HCT116 (cell line): ENCODE measurements around the gene DYRK2. TPM values are rescaled to one million over a fixed set of nuclear protein-coding genes. Genes with fewer than 3 reads are reported as not detected.

ENCODE experiments used
- ATAC-seq: fragments of 200-7000 bp; cut with Tn5 transposase; 2 replicates; pipeline ENCODE4 v1.9.1; 2020; ENCODE audit warnings: mild to moderate bottlenecking, moderate library complexity
- BruUV-seq: library from RNA; stranded (reverse); fragments of 400-500 nt; replicated peaks from 2 replicates; lab custom pipeline; 2021; lab: Mats Ljungman, UMichigan
- CTCF ChIA-PET: fragments of 300-600 bp; sonication (Branson Sonifier 250); formaldehyde crosslinking; loops from one replicate; lab custom pipeline; 2021; ENCODE audit warnings: antibody characterized with exemption; lab: Charles Lee
- POLR2A ChIA-PET: fragments of 300-600, 350-600 bp; sonication (Branson Sonifier 250); formaldehyde crosslinking; loops from one replicate; lab custom pipeline; 2021; ENCODE audit warnings: antibody characterized with exemption; lab: Charles Lee
- RAD21 ChIA-PET, 2 experiments: fragments of 300-600 bp; sonication (Branson Sonifier 250); formaldehyde crosslinking; loops; one replicate each; lab custom pipeline; 2023; ENCODE audit warnings: low total read pairs in 2 of 2; ENCODE audit not compliant: uncharacterized antibody in 2 of 2, unreplicated experiment in 2 of 2, low non-redundant PET in 1 of 2; lab: Charles Lee
- DNase-seq: peaks from one replicate; pipeline ENCODE4 v3.0.0-alpha.2; 2010; ENCODE audit warnings: low read depth, low spot score
- H2AFZ ChIP-seq: fragments of 200-600 bp; shearing (Covaris generic), sonication (generic); 2 replicates; pipeline ENCODE4 v1.6.1; 2017; ENCODE audit warnings: low read depth, mixed run types, mixed read lengths, antibody characterized with exemption, low read length; ENCODE audit not compliant: poor library complexity, severe bottlenecking
- H3K27ac ChIP-seq: 2 replicates; pipeline ENCODE4 v1.5.1; 2012; ENCODE audit warnings: low read depth, low read length
- H3K27me3 ChIP-seq: fragments of 200-600 bp; sonication (generic); 2 replicates; pipeline ENCODE4 v1.6.1; 2016; ENCODE audit warnings: mixed run types, low read length, mixed read lengths; ENCODE audit not compliant: insufficient read depth
- H3K36me3 ChIP-seq, 2 experiments: fragments of 200-500 bp in 1 of 2; fragments of 200-600 bp in 1 of 2; sonication (Bioruptor generic) in 1 of 2; sonication (generic) in 1 of 2; 2 replicates each; pipeline versions ENCODE4 v1.5.1 to v1.6.1; 2014 to 2016; ENCODE audit warnings: low read length in 2 of 2, inconsistent platforms in 1 of 2, mixed read lengths in 1 of 2, mixed run types in 1 of 2; ENCODE audit not compliant: insufficient read depth in 2 of 2, control insufficient read depth in 1 of 2
- H3K4me1 ChIP-seq, 2 experiments: fragments of 200-600 bp in 1 of 2; sonication (generic) in 1 of 2; 2 replicates each; pipeline versions ENCODE4 v1.5.1 to v1.6.1; 2012 to 2017; ENCODE audit warnings: low read length in 2 of 2, inconsistent platforms in 1 of 2, mild to moderate bottlenecking in 1 of 2, mixed read lengths in 1 of 2, mixed run types in 1 of 2, moderate library complexity in 1 of 2; ENCODE audit not compliant: insufficient read depth in 2 of 2, control insufficient read depth in 1 of 2
- H3K4me2 ChIP-seq: fragments of 200-600 bp; sonication (generic); 2 replicates; pipeline ENCODE4 v1.6.1; 2017; ENCODE audit warnings: mixed run types, low read length, mixed read lengths
- H3K4me3 ChIP-seq, 2 experiments: fragments of 200-600 bp in 1 of 2; sonication (generic) in 1 of 2; replicated peaks in 1 of 2; 2 replicates each; pipeline ENCODE4 v1.5.1; 2011 to 2016; ENCODE audit warnings: low read length in 2 of 2, control low read depth in 1 of 2, low read depth in 1 of 2, mild to moderate bottlenecking in 1 of 2, mixed read lengths in 1 of 2, mixed run types in 1 of 2
- H3K79me2 ChIP-seq: fragments of 200-600 bp; sonication (generic); 2 replicates; pipeline ENCODE4 v1.6.1; 2017; ENCODE audit warnings: mild to moderate bottlenecking, mixed run types, low read length, moderate library complexity, mixed read lengths; ENCODE audit not compliant: insufficient read depth
- H3K9ac ChIP-seq: fragments of 200-600 bp; sonication (generic); 2 replicates; pipeline ENCODE4 v1.6.1; 2016; ENCODE audit warnings: low read length, mixed read lengths
- H3K9me2 ChIP-seq: fragments of 200-600 bp; sonication (generic), shearing (Covaris generic); 2 replicates; pipeline ENCODE4 v1.6.1; 2017; ENCODE audit warnings: mixed run types, mild to moderate bottlenecking, moderate library complexity; ENCODE audit not compliant: insufficient read depth
- H3K9me3 ChIP-seq, 2 experiments: fragments of 200-500 bp in 1 of 2; fragments of 200-600 bp in 1 of 2; sonication (Bioruptor generic) in 1 of 2; sonication (generic) in 1 of 2; 2 replicates each; pipeline ENCODE4 v1.6.1; 2014 to 2017; ENCODE audit warnings: low read length in 2 of 2, mixed read lengths in 2 of 2, inconsistent platforms in 1 of 2, low read depth in 1 of 2, mild to moderate bottlenecking in 1 of 2, mixed run types in 1 of 2, moderate library complexity in 1 of 2; ENCODE audit not compliant: control insufficient read depth in 1 of 2, insufficient read depth in 1 of 2
- H4K20me1 ChIP-seq: fragments of 200-600 bp; sonication (generic), shearing (Covaris generic); 2 replicates; pipeline ENCODE4 v1.6.1; 2017; ENCODE audit warnings: mixed run types, mild to moderate bottlenecking, moderate library complexity; ENCODE audit not compliant: insufficient read depth
- ATF3 ChIP-seq: IDR thresholded peaks from 2 replicates; pipeline ENCODE4 v1.6.1; 2012
- CBX3 ChIP-seq: IDR thresholded peaks from 2 replicates; pipeline ENCODE4 v1.6.1; 2012; ENCODE audit warnings: low read depth
- CEBPB ChIP-seq: IDR thresholded peaks from 2 replicates; pipeline ENCODE4 v1.6.1; 2012; ENCODE audit warnings: low read depth
- EGR1 ChIP-seq: IDR thresholded peaks from 2 replicates; pipeline ENCODE4 v1.6.1; 2012; ENCODE audit warnings: low read depth
- ELF1 ChIP-seq: IDR thresholded peaks from 2 replicates; pipeline ENCODE4 v1.6.1; 2012; ENCODE audit warnings: low read depth, borderline replicate concordance
- EZH2 ChIP-seq: fragments of 200-600 bp; sonication (generic); IDR thresholded peaks from 2 replicates; pipeline ENCODE4 v1.6.1; 2017; ENCODE audit warnings: antibody characterized with exemption, mixed run types
- EZH2phosphoT487 ChIP-seq: fragments of 200-600 bp; IDR thresholded peaks from 2 replicates; pipeline ENCODE4 v1.6.1; 2018; ENCODE audit warnings: antibody characterized with exemption, borderline replicate concordance
- MAX ChIP-seq: IDR thresholded peaks from 2 replicates; pipeline ENCODE4 v1.6.1; 2012
- POLR2A ChIP-seq: IDR thresholded peaks from 2 replicates; pipeline ENCODE4 v1.7.0; 2011; ENCODE audit warnings: borderline replicate concordance; ENCODE audit not compliant: insufficient read depth, insufficient read length; ENCODE audit errors: extremely low read depth
- POLR2AphosphoS5 ChIP-seq: IDR thresholded peaks from 2 replicates; pipeline ENCODE4 v1.6.1; 2011; ENCODE audit warnings: mild to moderate bottlenecking, low read depth, low read length, moderate library complexity
- REST ChIP-seq: IDR thresholded peaks from 2 replicates; pipeline ENCODE4 v1.6.1; 2012; ENCODE audit warnings: low read depth
- SIN3A ChIP-seq: IDR thresholded peaks from 2 replicates; pipeline ENCODE4 v1.6.1; 2012; ENCODE audit warnings: low read depth
- SRF ChIP-seq: IDR thresholded peaks from 2 replicates; pipeline ENCODE4 v1.6.1; 2012; ENCODE audit warnings: low read depth
- TCF7L2 ChIP-seq: IDR thresholded peaks from 2 replicates; pipeline ENCODE4 v1.7.0; 2011; ENCODE audit warnings: borderline replicate concordance, inconsistent platforms; ENCODE audit not compliant: insufficient read depth, insufficient read length; ENCODE audit errors: extremely low read depth
- YY1 ChIP-seq: IDR thresholded peaks from 2 replicates; pipeline ENCODE4 v1.6.1; 2011; ENCODE audit warnings: low read length, low read depth, moderate library complexity, mild to moderate bottlenecking; ENCODE audit not compliant: insufficient replicate concordance; ENCODE audit errors: extremely low read depth
- ZNF274 ChIP-seq: fragments of 200-500 bp; sonication (Bioruptor generic); IDR thresholded peaks from 2 replicates; pipeline ENCODE4 v1.6.1; 2014; ENCODE audit warnings: mild to moderate bottlenecking, low read depth, low read length, inconsistent platforms
- intact Hi-C: fragments of 100-400 bp; cut with micrococcal nuclease; formaldehyde crosslinking; loops from 2 replicates; pipeline ENCODE4 v1.10.0; 2022
- total RNA-seq: library from RNA; stranded (reverse); gene quantifications from one replicate; pipeline ENCODE4 v1.2.1, GENCODE V29; 2021; ENCODE audit not compliant: unreplicated experiment

The DYRK2 gene
- total RNA-seq, 1 experiment from 2014 or later, result 28.7 TPM

GRCh38 chr12:67692966-67693365, 44.4 kb downstream of the DYRK2 start (continued):
- TF ChIP-seq REST (no peak), EZH2 (no peak)

GRCh38 chr12:67693894-67694293, 45.3 kb downstream of the DYRK2 start:
- no peak overlapping the region for H3K4me3 ChIP-seq
- DNase-seq (no peak), ATAC-seq (no peak)
- H3K4me2 ChIP-seq, result no peak overlapping the region
- intact Hi-C loops, result no loop called here
- H3K9me2 ChIP-seq, result no peaks in the 10 kb centered on the region
- no peaks in the 10 kb centered on the region for H3K36me3 ChIP-seq
- H3K27ac ChIP-seq, result no peak overlapping the region
- CTCF ChIA-PET, result no interaction called here
- H3K9ac ChIP-seq, result no peak overlapping the region
- H2AFZ ChIP-seq, result no peak overlapping the region
- BruUV-seq, result no TSS peak
- no peaks in the 10 kb centered on the region for H3K27me3 ChIP-seq
- POLR2A ChIA-PET, result no interaction called here
- H3K4me1 ChIP-seq, result no peaks in the 10 kb centered on the region
- no peaks in the 10 kb centered on the region for H3K9me3 ChIP-seq
- H3K79me2 ChIP-seq, result no peaks in the 10 kb centered on the region
- RAD21 ChIA-PET, result no interaction called here
- no peaks in the 10 kb centered on the region for H4K20me1 ChIP-seq
- TF ChIP-seq REST (no peak), ATF3 (no peak), EGR1 (no peak), SRF (no peak), EZH2phosphoT487 (no peak), CBX3 (no peak), POLR2A (no peak), CEBPB (no peak), TCF7L2 (no peak), ELF1 (no peak), ZNF274 (no peak), EZH2 (no peak), POLR2AphosphoS5 (no peak), MAX (no peak), YY1 (no peak), SIN3A (no peak)
